ENCODE results near the gene CYGB.
A peak's percentile ranks its signal among the peaks of the same experiment; 100 is the strongest.
"Not testable (repeated sequence)": the region's sequence is repeated elsewhere in the genome, so short reads cannot be mapped to it uniquely, and the experiment has no call there.

Gene CYGB

DNA sequence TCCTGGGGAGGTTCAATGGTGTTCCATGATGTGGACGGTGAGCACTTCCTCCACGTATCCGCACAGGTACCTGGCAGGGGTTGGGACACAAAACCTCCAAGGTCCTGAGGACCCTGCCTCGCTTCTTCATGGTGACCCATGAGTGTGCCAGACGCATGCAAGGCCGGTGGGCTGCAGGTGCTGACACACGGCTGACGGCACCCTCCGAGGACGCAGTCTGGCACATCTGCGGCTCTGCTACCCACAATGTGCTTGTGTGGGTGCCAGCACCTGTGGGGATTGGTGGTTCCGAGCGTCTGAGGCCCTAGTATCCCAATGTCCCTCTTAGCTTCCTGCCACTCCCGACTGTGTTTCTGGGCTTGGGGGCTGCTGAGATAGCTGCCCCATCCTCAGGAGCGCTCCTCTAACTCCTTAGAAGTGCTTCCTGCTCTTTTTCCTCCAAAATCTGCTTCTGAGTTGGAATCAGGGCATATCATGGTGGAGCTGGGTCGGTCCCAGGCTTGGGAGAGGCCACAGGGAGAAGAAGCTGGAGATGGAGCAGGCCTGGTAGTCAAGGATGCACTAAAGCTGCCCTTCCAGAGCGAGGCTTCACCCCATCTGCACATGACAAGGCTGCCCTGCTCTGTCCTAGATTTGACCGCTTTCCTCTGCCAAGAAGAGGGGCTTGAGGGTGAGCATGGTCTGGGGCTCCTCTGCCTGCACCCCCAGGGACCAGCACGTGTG is 1.6 kb downstream of the CYGB start:
- no peak for DNase-seq

DNA sequence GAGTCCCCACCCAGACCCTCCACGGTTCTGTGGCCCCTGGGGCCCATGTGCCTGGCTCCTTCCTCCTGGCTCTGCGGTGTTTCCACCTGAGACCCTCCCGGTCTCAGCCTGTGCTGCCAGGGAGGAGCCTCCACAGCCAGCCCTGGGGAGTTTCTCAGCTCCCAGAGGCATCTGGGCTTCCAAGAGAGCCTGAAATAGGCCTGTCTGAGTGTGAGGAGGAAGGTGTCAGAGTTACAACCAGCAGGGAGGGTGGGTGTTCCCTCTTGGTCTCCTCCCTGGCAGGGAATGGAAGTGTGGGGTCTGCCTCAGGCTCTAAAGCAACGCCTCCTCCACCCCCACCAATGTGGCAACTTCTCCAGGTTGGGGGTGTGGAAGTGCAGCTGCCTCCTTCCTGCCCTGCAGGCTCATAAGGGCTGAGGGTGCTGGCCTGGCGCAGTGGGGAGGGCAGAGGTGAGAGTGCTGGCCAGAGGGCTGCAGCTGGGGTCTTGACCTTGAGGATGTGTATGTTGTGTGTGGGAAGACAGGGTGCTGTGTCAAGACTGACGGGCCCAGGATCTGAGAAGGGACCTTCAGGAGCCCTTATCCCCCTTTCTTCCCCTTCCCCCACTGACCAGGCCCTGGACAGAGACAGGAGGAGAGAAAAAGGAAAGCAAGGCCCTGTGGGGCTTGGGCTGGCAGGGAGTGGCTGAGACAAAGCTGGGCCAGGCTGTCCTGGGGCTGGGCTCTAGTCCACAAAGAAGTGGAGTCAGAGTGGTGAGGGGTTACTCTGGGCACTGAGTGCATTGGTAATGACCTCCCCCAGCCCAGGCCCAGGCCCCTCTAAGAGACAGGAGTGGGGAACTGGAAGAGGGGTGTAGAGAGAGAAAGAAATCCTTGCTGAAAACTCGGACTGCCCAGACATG is 2.4 kb downstream of the CYGB start:
- DNase-seq = no peak

DNA sequence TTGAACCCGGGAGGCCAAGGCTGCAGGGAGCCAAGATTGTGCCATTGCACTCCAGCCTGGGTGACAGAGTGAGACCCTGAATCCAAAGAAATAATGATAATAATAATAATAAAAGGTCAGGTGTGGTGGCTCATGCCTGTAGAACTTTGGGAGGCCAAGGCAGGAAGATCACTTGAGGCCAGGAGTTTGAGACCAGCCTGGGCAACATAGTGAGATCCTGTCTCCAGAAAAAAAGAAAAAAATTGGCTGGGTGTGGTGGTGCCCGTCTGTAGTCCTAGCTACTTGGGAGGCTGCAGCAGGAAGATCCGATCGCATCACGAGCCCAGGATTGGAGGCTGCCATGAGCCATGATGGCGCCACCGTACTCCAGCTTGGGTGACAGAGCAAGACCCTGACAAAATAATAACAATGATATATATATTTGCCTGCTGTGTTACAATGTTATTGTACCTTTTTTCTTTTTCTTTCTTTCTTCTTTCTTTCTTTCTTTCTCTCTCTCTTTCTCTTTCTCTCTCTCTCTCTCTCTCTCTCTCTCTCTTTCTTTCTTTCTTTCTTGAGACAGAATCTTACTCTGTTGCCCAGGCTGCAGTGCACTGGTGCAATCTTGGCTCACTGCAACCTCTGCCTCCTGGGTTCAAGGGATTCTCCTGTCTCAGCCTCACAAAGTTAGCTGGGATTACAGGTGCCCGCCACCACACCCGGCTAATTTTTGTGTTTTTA is 3.7 kb downstream of the CYGB start:
- not testable (repeated sequence) for DNase-seq

DNA sequence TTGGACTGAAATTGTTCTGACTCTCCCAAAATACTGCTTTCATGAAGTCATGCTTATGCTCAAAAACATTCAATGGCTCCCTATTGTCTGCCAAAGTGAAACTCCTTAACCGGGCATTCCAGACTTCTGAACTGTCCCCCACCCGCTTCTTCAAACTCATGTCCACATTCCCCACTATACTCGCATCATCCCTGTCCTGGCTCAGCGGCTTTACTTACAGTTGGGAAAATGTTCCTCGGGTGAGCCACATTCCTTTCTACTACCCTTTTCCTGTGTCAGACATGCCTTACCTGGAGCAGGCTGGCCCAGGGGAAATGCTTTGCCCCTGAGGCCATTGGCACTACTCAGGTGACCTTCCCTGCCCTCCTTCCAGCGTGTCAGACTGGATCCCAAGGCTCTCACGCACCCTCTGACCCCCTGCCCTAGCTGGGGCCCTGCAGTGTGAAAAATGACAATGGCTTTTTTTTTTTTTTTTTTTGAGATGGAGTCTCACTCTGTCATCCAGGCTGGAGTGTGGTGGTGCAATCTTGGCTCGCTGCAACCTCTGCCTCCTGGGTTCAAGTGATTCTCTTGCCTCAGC is 5.3 kb downstream of the CYGB start:
- no peak for DNase-seq

DNA sequence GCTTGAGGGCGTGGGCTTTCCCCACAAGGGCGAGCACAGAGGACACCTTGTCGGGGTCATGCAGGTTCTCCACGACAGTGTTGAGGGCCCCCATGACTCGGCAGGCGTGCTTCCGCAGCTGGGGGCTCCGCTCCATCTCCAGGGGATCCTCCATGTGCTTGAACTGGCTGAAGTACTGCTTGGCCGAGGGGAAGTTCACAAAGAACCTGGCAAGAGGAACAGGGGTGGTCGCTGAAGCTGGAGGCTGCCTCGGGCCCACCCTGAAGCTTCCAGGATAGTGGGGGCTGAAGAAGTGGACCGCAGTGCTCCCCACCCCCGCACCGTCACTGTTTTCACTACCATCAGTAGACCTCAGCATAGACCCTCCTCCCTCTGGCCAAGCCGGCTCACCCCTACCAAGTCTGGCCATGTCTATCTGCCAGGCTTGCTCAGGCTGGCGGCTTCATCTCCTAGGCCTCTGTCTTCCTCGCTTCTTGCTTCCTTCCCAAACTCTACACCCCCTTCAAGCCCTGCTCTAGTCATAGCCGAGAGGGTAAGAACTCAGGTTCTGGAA is 5.9 kb downstream of the CYGB start:
- no peak for DNase-seq

GRCh38 chr17:76530811-76531485 is 6.6 kb downstream of the CYGB start:
- no peak for DNase-seq

DNA sequence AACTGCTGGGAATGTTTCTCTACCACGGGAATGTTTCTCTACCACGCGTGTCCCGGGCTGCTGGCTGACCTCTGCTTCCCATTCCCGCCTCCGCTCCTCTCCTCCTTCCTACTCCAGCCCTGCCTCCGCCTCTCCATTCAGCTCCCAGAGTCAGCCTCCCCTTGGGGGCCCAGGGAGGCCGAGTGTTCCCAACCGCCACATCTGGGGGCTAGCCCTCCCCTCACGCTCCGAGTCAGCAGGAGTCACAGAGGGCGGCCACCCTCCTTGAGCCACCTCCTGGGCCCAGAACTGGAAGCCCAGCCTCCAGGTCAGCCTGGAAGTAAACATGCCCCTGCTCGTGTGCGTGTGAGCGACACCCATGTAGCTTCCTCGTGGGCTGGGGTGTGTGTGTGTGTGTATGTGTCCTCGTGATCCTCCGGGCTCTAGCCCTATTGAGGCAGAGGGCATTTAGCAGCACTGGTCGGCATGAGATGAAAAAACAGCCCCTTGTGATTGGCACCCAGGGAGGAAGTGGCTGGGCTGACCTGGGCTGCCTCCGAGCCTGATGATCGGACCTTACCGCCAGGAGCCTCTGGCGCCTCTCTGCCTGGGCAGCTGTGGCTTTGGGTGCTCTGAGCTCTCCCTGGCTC is 7.3 kb downstream of the CYGB start:
- DNase-seq = no peak

GRCh38 chr17:76529224-76530094 is 8.1 kb downstream of the CYGB start:
- no peak for DNase-seq

DNA sequence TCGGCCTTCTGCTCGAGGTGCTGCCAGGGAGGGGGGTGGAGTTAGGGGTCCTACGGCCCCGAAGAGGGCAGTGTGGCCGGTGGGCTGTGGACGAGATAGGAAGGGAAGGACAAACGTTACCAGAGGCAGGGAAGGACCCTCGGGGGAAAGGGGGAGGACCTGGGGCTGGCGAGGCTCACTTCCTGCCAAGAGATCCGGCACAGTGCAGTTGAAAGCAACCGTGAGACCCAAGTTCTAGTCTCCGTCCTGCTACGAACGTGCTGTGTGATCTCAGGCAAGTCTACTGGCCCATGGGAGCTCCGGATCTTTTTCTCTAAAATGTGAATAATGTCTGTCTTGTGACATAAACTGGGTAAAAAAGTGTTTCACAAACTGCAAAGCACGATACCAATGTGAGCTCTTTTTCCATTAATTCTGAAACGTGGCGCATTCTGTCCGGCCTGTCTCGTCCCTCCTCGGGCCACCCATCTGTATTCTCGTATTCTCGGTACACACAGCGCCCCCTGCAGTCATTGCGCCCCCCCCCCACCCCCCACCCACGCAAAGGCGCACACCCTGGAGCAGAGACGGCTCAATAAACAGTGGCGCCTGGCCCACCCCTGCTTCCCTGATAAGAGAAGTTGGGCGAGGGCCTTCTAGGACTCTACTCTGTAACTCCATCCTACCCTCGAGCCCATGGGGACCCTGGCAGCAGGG is 8.8 kb downstream of the CYGB start:
- DNase-seq = no peak

DNA sequence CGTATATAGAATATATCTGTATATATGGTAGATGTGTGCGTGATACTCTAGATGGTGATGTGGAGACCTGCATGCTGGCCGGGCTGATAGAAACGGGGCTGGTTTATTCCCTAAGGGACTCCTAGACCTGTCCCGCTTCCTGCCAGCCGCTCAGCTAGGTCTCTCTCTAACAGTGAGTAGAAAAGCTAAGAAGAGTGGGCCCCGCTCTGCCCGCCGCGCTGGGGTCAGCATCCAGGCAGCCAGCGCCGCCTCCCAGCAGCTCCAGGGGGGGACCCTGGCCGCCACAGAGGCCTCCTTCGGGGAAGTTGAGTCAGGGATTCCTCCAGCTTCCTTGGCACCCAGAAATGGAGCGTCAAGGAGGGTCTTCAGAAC is 9.4 kb downstream of the CYGB start:
- no peak for DNase-seq

- DNase-seq = no peak
Measured at GRCh38 chr17:76527430-76528111, 9.9 kb downstream of the CYGB start.

DNA sequence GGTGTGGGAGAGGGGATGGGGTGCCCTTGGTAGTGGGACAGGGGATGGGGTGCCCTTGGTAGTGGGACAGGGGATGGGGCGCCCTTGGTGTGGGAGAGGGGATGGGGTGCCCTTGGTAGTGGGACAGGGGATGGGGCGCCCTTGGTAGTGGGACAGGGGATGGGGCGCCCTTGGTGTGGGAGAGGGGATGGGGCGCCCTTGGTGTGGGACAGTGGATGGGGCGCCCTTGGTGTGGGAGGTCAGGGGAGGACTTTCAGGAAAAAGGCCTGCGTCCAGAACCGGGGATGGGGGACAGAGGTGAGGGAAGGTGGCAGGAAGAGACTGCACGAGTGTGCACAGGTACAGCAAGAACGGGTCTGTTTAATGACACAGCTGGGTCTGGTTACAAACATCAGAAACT is 10.5 kb downstream of the CYGB start:
- not testable (repeated sequence) for DNase-seq

DNA sequence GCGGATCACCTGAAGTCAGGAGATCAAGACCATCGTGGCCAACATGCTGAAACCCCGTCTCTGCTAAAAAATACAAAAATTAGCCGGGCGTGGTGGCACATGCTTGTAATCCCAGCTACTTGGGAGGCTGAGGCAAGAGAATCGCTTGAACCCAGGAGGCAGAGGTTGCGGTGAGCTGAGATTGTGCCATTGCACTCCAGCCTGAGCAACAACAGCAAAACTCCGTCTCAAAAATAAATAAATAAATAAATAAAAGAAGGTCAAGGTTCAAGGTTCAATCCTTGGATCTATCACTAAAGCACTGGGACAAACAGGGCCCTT is 12.0 kb downstream of the CYGB start:
- DNase-seq = not testable (repeated sequence)

GRCh38 chr17:76524598-76525512 is 12.7 kb downstream of the CYGB start:
- DNase-seq = no peak

- peak; percentile 14 for DNase-seq
Measured at GRCh38 chr17:76523084-76524037, 14.1 kb downstream of the CYGB start.

DNA sequence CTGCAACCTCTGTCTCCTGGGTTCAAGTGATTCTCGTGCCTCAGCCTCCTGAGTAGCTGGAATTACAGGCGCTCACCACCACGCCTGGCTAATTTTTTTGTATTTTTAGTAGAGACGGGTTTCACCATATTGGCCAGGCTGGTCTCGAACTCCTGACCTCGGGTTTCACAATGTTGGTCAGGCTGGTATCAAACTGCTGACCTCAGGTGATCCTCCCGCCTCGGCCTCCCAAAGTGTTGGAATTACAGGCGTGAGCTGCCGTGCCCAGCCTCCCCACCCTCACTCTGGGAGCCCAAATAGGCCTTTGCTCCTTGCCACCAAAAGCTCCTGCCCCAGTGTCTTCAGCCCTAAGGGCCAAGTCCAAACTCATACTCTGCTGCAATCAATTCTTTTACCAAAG is 15.8 kb downstream of the CYGB start:
- not testable (repeated sequence) for DNase-seq

GRCh38 chr17:76521262-76521661 is 16.2 kb downstream of the CYGB start:
- DNase-seq = no peak
